ENCODE results near the gene BRD7.

DNA sequence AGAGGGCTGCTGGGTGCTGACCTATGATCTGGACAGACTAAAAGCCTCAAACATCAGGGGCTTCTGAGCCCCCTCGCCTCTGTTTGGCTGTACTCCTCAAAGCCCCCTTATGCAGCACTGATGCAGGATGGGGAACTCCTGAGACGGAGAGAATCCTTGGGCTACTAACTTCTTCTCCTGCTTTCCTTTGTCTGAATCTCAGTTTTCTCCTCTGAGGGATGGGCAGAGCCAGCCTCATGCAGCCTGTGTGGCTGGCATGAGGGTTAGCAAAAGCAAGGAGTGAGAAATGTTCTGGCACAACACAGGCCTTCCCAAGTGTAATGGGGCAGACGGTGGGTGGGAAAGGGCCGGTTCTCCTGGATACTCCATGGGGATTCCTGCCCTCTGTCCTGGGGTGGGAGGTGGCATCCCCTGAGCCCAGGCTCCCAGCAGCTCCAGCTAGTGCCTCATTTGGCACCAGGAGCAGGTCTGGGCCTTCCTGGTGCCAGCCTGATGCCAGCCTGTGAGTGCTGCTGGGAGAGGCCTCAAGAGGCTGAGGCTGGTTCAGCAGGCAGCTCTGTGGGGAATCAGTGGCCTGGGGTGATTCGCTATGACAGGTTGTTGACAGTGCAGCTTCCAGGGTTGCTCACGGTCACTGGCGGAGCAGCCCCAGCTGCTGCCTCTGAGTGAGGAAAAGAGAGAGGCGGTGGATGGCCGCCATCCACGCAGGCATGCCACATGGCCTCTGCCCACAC lies 4.0 kb upstream of the BRD7 start:
- TF ChIP-seq, protein P1, sequence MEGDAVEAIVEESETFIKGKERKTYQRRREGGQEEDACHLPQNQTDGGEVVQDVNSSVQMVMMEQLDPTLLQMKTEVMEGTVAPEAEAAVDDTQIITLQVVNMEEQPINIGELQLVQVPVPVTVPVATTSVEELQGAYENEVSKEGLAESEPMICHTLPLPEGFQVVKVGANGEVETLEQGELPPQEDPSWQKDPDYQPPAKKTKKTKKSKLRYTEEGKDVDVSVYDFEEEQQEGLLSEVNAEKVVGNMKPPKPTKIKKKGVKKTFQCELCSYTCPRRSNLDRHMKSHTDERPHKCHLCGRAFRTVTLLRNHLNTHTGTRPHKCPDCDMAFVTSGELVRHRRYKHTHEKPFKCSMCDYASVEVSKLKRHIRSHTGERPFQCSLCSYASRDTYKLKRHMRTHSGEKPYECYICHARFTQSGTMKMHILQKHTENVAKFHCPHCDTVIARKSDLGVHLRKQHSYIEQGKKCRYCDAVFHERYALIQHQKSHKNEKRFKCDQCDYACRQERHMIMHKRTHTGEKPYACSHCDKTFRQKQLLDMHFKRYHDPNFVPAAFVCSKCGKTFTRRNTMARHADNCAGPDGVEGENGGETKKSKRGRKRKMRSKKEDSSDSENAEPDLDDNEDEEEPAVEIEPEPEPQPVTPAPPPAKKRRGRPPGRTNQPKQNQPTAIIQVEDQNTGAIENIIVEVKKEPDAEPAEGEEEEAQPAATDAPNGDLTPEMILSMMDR (tag by site-specific recombination; IDR thresholded peaks at IDR 0.05) = no peak
- TF ChIP-seq, protein P2, sequence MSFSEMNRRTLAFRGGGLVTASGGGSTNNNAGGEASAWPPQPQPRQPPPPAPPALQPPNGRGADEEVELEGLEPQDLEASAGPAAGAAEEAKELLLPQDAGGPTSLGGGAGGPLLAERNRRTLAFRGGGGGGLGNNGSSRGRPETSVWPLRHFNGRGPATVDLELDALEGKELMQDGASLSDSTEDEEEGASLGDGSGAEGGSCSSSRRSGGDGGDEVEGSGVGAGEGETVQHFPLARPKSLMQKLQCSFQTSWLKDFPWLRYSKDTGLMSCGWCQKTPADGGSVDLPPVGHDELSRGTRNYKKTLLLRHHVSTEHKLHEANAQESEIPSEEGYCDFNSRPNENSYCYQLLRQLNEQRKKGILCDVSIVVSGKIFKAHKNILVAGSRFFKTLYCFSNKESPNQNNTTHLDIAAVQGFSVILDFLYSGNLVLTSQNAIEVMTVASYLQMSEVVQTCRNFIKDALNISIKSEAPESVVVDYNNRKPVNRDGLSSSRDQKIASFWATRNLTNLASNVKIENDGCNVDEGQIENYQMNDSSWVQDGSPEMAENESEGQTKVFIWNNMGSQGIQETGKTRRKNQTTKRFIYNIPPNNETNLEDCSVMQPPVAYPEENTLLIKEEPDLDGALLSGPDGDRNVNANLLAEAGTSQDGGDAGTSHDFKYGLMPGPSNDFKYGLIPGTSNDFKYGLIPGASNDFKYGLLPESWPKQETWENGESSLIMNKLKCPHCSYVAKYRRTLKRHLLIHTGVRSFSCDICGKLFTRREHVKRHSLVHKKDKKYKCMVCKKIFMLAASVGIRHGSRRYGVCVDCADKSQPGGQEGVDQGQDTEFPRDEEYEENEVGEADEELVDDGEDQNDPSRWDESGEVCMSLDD (tag by site-specific recombination; IDR thresholded peaks at IDR 0.05) = no peak
- TF ChIP-seq, protein P3, sequence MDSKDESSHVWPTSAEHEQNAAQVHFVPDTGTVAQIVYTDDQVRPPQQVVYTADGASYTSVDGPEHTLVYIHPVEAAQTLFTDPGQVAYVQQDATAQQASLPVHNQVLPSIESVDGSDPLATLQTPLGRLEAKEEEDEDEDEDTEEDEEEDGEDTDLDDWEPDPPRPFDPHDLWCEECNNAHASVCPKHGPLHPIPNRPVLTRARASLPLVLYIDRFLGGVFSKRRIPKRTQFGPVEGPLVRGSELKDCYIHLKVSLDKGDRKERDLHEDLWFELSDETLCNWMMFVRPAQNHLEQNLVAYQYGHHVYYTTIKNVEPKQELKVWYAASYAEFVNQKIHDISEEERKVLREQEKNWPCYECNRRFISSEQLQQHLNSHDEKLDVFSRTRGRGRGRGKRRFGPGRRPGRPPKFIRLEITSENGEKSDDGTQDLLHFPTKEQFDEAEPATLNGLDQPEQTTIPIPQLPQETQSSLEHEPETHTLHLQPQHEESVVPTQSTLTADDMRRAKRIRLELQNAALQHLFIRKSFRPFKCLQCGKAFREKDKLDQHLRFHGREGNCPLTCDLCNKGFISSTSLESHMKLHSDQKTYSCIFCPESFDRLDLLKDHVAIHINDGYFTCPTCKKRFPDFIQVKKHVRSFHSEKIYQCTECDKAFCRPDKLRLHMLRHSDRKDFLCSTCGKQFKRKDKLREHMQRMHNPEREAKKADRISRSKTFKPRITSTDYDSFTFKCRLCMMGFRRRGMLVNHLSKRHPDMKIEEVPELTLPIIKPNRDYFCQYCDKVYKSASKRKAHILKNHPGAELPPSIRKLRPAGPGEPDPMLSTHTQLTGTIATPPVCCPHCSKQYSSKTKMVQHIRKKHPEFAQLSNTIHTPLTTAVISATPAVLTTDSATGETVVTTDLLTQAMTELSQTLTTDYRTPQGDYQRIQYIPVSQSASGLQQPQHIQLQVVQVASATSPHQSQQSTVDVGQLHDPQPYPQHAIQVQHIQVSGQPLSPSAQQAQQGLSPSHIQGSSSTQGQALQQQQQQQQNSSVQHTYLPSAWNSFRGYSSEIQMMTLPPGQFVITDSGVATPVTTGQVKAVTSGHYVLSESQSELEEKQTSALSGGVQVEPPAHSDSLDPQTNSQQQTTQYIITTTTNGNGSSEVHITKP (tag by site-specific recombination; IDR thresholded peaks at IDR 0.05) = no peak
- TF ChIP-seq, protein P4, sequence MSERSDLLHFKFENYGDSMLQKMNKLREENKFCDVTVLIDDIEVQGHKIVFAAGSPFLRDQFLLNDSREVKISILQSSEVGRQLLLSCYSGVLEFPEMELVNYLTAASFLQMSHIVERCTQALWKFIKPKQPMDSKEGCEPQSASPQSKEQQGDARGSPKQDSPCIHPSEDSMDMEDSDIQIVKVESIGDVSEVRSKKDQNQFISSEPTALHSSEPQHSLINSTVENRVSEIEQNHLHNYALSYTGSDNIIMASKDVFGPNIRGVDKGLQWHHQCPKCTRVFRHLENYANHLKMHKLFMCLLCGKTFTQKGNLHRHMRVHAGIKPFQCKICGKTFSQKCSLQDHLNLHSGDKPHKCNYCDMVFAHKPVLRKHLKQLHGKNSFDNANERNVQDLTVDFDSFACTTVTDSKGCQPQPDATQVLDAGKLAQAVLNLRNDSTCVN (tag by site-specific recombination; optimal IDR thresholded peaks at IDR 0.05) = no peak
- TF ChIP-seq ZNF146 (tag by site-specific recombination; IDR thresholded peaks at IDR 0.05) (no peak), TCF7L2 (IDR thresholded peaks at IDR 0.05; ENCODE audit: borderline replicate concordance, low read depth, low read length) (no peak), ZNF488 (tag by site-specific recombination; IDR thresholded peaks at IDR 0.05) (no peak), ATF2 (tag by site-specific recombination; IDR thresholded peaks at IDR 0.05; ENCODE audit: low read depth) (no peak), YY1 (tag by site-specific recombination; IDR thresholded peaks at IDR 0.05) (no peak), HOXA7 (CRISPR knock-in tag; IDR thresholded peaks at IDR 0.05; ENCODE audit: borderline replicate concordance) (no peak)

Measured in HEK293 (cell line).